HG02943 (cell line): ENCODE data around the gene PAK1.

Experiments
- ATAC-seq: cut with Tn5 transposase; IDR thresholded peaks from one replicate; pipeline ENCODE4 v1.9.1; 2021; ENCODE audit warnings: mild to moderate bottlenecking, low read depth, moderate library complexity; ENCODE audit not compliant: unreplicated experiment

PAK1 gene

GRCh38 chr11:77440678-77441077 is 33.2 kb downstream of the PAK1 start:
- no peak for ATAC-seq

DNA sequence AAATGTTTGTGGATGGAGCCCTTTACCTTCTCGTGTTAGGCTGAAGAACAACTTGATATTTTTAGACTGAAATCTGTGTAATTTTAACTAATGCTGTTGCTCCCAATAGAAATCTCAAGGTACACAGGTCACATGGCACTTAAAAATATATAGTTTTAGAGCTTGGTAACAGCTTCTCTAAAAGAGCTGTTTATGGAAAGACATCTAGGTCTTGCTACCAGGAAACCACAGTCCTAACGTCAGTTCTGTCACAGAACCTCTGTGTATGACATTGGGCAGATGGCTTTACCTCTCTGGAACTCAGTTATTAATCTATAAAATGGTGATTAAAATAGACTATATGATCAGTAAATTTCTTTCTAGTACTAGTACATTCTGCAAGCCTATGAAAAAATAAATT is 35.4 kb downstream of the PAK1 start:
- ATAC-seq = no peak

DNA sequence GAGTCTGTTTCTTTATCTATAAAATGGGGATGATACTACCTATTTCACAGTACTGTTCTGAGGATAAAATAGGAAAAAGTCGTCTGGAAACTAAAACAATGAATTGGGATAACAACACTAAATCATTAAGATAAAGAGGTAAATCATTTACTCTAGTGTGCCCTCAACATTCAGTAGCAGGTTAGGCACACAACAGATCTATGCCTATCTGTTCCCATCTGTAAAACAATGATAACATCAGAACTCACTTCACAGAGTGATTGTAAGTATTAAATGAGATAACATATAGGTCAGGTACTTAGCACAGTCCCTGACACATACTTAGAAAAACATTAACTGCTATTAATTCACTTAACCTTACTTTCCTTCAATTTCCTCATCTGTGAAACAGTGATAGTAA is 36.9 kb downstream of the PAK1 start:
- ATAC-seq = no peak

DNA sequence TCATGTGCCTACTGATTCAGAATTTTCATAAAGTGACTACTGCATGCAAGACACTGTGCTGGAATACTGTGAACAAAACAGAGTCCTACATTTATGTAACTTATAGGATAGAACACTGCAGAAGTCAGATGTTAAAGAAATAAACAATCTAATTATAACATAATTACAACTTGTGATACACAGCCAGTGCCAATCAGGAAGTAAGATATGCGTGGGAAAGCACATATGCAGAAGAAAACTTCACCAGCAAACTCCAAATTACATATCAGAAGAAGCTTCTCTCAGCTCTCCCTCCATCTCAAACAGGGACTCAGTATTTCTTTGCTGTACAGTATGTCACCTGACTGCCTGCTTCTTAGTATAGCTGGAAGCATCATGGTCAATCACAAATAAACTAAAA is 37.4 kb downstream of the PAK1 start:
- no peak for ATAC-seq

DNA sequence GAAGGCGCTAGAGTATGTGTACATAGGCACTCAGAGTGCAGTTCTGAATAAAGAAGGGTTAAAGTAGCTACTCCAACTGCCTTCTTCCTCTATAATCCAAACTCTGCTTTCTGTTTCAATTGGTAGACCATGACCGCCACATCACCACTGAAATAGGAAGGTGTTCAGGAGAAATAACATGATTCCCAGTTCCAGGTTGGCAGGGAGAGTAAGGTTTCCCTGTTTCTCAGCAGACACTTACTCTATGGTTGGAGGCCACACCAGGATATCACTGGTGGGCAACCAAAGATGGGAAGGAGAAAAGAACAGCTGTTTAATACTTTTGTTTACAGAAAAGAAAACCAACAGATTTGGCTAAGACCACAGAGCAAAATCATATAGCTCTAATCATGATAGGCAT is 37.9 kb downstream of the PAK1 start:
- no peak for ATAC-seq

DNA sequence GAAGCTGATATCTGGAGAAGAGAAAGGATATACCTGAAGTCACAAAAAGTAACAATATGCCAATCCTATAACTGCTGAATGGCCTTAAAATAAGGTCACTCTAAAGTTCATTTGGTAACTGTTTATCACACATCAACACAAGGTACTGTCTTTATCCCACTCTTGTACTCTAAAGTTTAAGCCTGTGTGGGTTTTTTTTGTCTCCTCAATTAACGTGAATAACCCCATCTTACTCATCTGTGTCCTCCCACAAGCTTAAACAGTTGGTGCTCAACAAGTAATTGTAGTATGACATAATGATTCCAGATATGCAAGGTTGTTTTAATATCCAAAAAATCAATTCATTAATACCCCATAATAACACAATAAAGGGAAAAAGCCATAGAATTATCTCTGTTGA is 42.1 kb downstream of the PAK1 start:
- ATAC-seq = no peak

DNA sequence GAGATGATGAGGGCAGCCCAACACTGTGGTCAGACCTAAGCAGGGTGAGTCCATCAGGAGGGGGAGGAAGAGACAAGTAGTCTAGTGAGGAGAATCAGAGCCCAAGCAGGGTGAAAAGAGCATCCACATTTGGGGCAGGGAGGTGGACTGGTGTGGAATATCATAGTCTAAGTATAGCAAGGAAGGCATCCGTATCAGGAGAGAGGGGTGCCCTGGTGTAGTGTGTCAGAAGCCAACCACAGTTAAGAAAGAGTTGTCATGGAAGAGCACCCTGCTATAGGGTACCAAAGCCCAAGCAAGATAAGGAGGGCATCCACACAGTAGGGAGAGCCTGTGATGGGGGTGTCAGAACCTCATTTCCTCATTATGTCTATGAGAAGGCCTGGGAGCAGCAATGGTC is 45.3 kb downstream of the PAK1 start:
- ATAC-seq = no peak

DNA sequence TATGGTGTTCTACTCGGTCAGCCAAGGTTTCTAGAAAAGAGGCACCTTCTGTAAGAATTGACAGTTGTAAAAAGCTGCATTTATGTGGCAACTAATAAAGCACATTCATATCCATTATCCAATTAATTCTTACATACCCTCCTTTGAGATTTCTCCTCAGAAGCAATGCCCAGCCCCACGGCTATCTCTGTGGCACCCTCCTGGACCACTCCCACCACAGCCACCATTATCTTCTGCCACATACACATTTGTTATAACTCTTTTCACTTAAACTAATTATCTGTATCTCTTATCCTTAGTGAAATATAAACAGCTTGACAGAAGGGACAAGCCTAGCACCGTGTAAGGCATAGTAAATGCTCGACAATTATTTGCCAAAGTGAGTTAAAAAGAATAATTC is 48.5 kb downstream of the PAK1 start:
- no peak for ATAC-seq

GRCh38 chr11:77424644-77425043 is 49.2 kb downstream of the PAK1 start:
- ATAC-seq = no peak

GRCh38 chr11:77423624-77424023 is 50.3 kb downstream of the PAK1 start:
- ATAC-seq = no peak

DNA sequence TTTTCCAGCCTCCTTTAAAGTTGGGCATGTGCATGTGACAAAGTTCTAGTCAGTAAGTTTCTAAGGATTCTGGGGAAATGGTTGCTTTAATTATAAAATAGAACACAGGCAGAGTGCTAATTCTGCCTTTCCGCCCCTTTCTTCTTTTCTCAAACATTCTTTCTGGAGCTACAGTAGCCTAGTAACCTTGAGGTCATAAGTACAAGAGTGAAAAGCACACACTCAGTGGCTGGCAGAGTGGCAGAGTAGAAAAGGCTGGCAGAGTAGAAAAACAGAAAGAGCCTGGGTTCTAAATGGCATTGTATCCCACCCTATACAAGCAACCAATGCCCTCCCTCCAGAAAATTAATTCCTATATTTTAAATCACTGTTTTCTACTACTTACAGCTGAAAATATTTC is 51.2 kb downstream of the PAK1 start:
- ATAC-seq = no peak

DNA sequence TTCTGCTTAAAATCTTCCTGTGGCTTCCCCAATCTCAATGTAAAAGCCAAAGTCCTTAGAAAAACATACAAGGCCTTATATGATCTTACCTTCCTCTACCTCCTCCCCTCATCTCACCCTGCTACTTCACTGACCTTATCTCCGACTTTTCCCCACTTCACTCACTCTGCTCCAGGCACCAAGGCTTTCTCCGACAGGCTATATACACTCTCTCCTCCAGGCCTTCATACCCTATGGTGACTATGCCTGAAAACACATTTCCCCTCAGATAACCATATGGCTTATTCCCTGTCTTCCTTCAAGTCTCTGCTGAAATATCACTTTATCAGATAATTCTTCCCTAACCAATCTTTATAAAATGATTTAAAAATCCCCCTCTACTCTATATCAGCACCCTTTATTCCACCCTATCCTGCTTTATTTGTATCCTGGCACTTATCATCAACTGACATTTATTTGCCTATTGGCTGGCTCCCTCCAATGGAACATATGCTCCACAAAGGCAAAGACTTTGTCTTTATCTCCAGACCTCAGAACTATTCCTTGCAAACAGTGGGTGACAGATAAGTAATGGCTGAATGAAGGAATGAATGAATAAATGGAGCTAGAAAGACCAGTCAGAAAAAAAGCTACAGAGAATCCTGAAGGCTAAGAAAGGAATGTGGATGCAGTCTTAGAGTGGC is 52.7 kb downstream of the PAK1 start:
- no peak for ATAC-seq

DNA sequence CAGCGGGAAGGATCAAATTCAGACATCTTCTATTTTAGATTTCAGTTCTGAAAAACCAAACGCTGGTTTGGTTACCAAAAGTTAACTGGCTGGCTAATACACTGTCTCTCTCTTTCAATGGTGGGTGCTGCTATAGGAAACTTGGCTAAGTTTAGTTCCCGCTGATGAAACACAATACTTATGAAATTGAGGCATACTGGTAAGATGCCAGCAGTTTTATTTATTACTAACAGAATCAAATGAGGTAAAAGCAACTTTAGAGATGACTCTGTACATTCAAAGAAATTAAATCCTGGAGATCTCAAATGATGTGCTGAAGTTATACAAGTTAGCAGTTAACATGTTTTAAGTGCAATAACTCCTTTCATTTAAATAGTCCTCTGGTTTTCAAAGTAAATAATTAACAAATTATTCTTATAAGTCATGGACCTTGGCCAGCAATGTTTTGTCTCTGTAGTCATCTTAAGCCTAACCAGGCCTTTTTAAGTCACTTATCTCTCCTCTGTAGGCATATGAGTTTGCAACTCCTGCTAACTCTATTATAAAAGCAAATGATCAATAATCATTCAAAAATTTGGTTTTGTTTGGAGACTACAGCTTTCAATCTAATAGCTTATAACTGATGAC is 54.8 kb downstream of the PAK1 start:
- no peak for ATAC-seq

- ATAC-seq = no peak
Observed at GRCh38 chr11:77418155-77418970, 55.5 kb downstream of the PAK1 start.

DNA sequence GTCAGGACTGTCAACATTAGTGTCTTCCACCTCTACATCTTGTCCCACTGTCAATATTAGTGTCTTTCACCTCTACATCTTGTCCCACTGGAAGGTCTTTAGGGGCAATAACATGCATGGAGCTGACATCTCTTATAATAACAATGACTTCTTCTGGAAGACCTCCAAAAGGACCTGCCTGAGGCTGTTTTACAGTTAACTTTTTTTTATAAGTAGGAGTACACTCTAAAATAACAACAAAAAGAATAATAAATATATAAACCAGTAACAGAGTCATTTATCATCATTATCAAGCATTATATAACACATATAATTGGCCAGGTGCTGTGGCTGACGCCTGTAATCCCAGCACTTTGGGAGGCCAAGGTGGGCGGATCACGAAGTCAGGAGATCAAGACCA is 57.5 kb downstream of the PAK1 start:
- no peak for ATAC-seq

DNA sequence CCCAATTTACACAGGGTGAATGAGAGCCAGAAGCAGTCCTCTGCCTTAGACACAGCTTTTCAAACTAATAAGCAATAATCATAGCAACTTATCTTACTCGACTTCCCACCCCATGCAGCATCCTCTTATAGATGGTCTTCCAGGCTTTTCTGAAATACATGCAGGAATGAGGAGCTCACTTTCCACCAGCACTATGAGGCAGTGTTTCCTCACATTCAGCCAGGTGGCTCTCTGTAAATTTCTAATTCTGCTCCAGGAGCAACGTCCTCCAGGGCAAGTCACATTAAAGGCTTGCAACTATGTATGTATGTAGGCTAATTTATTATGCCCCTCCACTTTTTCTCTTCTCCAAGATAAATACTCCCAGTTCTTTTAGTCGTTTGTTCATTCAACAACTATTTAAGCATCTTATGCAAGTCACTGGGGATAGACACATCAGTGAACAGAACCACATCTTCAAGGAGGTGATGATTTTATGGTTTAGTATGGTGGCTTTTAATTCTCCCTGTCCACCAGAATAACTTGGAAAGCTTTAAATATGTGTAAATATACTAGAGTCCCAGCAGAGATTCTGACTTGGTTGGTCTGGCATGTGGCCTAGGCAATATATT is 59.9 kb downstream of the PAK1 start:
- no peak for ATAC-seq

DNA sequence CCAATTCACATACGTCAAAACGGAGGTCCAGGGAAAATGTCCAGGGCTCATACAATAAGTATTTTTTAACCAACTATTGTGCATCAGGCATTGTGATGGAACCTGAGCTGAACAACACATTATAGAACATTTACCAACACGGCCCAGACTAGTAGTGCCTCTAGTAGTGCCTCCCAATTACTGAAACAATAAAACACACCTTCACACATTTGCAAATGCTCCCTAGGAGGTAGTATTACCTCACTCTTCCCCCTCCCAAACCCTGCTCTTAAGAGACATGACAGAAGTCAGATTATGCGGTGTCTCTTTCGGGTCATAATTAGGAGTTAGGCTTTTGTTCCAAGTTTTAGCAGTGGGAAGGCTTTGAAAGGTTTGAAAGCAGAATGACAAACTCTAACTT is 61.1 kb downstream of the PAK1 start:
- ATAC-seq = no peak

DNA sequence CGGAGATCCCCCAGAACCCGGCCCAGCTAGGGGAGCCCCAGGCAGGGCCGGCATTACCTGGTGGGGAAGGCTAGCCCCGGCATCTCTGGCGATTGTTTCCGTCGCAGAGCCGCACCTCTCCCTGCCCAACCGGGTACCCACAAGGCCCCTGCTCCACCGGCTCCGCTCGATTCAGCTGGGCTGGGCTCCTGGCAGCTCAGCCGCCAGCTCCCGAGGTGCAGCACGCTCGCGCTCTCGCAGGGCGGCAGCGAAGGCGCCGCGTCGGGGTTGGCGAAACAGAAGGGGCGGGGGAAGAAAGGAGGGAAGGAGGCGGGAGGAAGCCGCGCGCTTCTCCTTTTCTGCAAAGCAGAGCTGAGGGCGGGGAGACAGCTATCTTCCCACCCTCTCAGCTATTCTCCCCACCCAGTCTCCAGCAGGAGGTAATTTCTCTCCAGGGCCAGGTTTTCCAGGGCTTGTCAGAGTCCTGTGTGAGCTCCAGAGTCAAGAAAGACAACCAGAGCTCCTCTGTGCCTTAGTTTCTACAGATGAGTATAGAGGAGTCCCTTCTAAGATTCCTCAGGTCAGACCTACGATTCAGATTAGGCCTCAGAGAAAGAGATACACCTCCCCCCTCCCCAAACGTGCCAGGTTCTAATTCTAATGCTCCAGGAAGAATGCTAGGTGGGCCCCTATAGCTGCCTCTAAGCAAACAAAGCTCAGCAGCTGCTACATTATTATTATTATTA is 62.0 kb downstream of the PAK1 start:
- peak; percentile 91 for ATAC-seq

DNA sequence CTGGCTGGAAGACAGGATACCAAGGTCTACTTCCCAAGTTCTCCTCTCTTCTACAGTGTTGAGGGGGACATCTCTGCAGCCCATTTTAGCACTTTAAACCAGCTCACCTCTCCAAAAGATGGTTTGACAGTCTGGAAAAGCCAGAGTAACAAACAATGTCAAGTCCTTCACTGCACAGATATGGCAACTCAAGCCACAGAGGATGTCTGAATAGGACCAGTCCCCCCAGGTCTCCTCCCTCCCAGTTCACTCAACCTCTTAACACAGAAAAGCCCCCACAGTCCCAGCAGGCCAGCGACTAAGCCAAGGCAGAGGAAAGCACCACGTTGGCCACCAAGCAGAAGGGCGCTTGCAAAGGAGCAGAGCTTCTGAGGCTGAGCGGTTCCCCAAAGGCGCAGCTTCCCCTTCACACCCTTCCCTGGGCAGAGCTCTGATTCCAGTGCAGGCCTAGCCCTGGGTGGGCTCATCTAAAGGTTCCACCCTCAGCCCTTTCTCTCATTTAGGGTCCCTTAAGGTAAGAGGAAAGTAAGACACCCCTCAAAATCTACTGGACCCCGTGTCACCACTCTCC is 62.7 kb downstream of the PAK1 start:
- peak; percentile 41 for ATAC-seq

DNA sequence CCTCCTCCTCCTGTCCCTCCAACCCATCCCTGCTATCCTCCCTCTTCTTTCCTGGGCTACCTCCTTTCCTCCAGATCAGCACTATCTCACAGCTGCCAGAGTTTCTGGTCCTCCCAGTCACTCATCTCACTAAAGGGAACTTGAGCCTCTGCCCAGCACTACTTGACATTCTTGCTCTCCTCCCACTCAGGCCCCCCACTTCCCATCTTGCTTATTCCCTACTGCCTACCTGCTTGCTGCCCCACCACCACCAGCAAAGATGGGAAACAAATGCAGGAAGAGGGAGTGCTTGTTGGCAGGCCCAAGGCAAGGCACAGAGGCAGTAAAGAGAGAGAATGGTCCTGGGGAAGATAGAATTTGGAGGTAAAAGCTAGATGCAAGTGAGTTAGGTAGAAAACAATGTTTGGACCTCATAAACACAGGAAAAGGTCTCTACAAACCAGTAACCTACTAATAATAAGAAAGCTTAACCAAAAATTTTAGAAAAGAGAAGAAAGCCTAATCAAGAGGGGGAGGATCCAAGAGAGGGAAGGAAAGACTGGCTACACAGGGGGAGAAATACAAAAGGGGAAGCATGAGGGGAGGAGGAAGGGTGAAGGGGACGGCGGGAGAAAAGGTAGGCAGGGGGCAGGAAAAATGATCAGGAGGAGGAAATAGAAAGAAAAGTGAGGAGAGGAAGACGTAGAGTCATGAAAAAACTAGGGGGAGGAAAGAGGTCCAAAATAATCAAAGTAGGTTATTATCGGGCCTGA is 63.6 kb downstream of the PAK1 start:
- ATAC-seq = no peak
